Panc1 (cell line): ENCODE data around the gene TTLL7.

Source experiments
- POLR2AphosphoS5 ChIP-seq: IDR thresholded peaks from 2 replicates; pipeline ENCODE4 v1.6.1; 2012; ENCODE audit warnings: mild to moderate bottlenecking, low read depth, low read length, moderate library complexity
- TF ChIP-seq, protein P1 (sequence below): fragments of 450-650 bp; IDR thresholded peaks from 2 replicates; pipeline ENCODE4 v1.5.1; 2017; ENCODE audit warnings: mild to moderate bottlenecking

DNA sequence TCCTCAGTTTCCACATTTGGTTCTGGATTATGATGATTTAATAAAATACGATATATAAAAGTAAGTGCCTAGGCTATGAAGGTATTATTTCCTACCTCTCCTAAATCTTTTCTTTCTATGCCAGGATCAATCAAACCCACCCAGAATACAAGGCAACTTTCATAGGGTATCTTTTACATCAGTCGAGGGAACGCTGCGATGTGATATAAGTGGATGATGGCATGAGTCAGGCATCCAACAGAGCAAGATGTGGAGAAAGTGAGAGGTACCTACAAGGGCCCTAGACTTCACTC, 781 bp downstream of the TTLL7 start:
- no peak for TF ChIP-seq POLR2AphosphoS5
- TF ChIP-seq, protein P1, sequence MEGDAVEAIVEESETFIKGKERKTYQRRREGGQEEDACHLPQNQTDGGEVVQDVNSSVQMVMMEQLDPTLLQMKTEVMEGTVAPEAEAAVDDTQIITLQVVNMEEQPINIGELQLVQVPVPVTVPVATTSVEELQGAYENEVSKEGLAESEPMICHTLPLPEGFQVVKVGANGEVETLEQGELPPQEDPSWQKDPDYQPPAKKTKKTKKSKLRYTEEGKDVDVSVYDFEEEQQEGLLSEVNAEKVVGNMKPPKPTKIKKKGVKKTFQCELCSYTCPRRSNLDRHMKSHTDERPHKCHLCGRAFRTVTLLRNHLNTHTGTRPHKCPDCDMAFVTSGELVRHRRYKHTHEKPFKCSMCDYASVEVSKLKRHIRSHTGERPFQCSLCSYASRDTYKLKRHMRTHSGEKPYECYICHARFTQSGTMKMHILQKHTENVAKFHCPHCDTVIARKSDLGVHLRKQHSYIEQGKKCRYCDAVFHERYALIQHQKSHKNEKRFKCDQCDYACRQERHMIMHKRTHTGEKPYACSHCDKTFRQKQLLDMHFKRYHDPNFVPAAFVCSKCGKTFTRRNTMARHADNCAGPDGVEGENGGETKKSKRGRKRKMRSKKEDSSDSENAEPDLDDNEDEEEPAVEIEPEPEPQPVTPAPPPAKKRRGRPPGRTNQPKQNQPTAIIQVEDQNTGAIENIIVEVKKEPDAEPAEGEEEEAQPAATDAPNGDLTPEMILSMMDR: no peak; the same call in 1 of the 2 replicates
